ENCODE data around the gene AMBRA1. TPM values are rescaled to one million over a fixed set of nuclear protein-coding genes. Genes with fewer than 3 reads are reported as not detected.
"Not testable (repeated sequence)": the region's sequence is repeated elsewhere in the genome, so short reads cannot be mapped to it uniquely, and the experiment has no call there.

The AMBRA1 gene
- total RNA-seq, 6 donors from 2014 or later, result 22.9 to 55.7 (median 33.2) TPM

- ATAC-seq (ENCODE audit: low FRiP score in 2 of 2) (no peak), DNase-seq (no peak)
- WGBS, 2 donors, result 93% methylated on average over 8 of the region's 8 CpGs
- no peak overlapping the region for H3K27ac ChIP-seq
- H3K9me3 ChIP-seq, result peaks cover 0 to 2% (median 0%) of the 10 kb centered on the region in 4 donors
- H3K27me3 ChIP-seq, result no peaks in the 10 kb centered on the region
- no peaks in the 10 kb centered on the region for H3K36me3 ChIP-seq
- peaks cover 0 to 23% (median 4%) of the 10 kb centered on the region in 4 donors for H3K4me1 ChIP-seq
- TF ChIP-seq, protein P1, sequence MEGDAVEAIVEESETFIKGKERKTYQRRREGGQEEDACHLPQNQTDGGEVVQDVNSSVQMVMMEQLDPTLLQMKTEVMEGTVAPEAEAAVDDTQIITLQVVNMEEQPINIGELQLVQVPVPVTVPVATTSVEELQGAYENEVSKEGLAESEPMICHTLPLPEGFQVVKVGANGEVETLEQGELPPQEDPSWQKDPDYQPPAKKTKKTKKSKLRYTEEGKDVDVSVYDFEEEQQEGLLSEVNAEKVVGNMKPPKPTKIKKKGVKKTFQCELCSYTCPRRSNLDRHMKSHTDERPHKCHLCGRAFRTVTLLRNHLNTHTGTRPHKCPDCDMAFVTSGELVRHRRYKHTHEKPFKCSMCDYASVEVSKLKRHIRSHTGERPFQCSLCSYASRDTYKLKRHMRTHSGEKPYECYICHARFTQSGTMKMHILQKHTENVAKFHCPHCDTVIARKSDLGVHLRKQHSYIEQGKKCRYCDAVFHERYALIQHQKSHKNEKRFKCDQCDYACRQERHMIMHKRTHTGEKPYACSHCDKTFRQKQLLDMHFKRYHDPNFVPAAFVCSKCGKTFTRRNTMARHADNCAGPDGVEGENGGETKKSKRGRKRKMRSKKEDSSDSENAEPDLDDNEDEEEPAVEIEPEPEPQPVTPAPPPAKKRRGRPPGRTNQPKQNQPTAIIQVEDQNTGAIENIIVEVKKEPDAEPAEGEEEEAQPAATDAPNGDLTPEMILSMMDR (IDR thresholded peaks at IDR 0.05), result no peak
- TF ChIP-seq POLR2A (IDR thresholded peaks at IDR 0.05), result no peak
- TF ChIP-seq EP300 (IDR thresholded peaks at IDR 0.05), result no peak
- no peak for TF ChIP-seq POLR2AphosphoS5 (IDR thresholded peaks at IDR 0.05)
- no peak overlapping the region for H3K4me3 ChIP-seq
Observed at GRCh38 chr11:46520971-46521745, 72.7 kb downstream of the AMBRA1 start.

GRCh38 chr11:46519351-46519750, 74.5 kb downstream of the AMBRA1 start:
- H3K4me3 ChIP-seq, result no peak overlapping the region
- H3K36me3 ChIP-seq, result no peaks in the 10 kb centered on the region
- no peaks in the 10 kb centered on the region for H3K9me3 ChIP-seq
- TF ChIP-seq, protein P1 (IDR thresholded peaks at IDR 0.05), result no peak
- TF ChIP-seq POLR2A (IDR thresholded peaks at IDR 0.05), result no peak
- peaks cover 0 to 24% (median 4%) of the 10 kb centered on the region in 4 donors for H3K4me1 ChIP-seq
- no peak overlapping the region for H3K27ac ChIP-seq
- DNase-seq (no peak), ATAC-seq (ENCODE audit: low FRiP score in 2 of 2) (no peak)
- WGBS, 2 donors, result 91 to 94% methylated on average over 3 of the region's 3 CpGs
- no peaks in the 10 kb centered on the region for H3K27me3 ChIP-seq

DNA sequence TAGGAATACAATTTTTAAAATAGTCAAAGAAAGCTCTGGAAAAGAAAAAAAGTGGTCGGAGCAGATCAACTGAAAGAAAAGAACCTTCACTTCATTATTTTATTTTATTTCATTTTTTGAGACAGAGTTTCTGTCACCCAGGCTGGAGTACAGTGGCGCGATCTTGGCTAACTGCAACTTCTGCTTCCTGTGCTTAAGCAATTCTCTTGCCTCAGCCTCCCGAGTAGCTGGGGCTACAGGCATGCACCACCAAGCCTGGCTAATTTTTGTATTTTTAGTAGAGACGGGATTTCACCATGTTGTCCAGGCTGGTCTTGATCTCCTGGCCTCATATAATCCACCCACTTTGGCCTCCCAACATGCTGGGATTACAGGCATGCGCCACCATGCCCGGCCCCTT, 74.9 kb downstream of the AMBRA1 start:
- H3K4me1 ChIP-seq, result peaks cover 0 to 29% (median 5%) of the 10 kb centered on the region in 4 donors
- H3K9me3 ChIP-seq; H3K27ac ChIP-seq; ATAC-seq (ENCODE audit: low FRiP score in 2 of 2); H3K36me3 ChIP-seq; H3K27me3 ChIP-seq; H3K4me3 ChIP-seq: not testable (repeated sequence)
- 79 to 85% methylated on average over 7 of the region's 7 CpGs for WGBS, 2 donors
- DNase-seq, result peak in 1 of 2 donors; percentile 52

DNA sequence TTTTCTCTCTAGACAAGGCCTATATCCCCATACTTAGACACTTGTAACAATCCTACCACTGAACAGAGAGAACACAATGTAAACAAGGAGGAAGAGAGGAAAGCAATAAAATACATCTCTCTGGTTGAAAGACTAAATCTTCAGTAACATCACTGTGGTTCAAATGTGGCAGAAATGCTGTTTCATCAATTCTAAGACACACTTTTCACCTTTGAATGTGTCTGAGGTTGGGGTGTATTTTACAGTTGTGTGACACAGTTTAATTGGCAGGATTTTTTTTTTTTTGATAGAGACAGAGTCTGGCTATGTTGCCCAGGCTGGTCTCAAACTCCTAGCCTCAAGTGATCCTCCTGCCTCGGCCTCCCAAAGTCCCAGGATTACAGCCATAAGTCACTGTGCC, 79.5 kb downstream of the AMBRA1 start:
- no peak for TF ChIP-seq EP300 (IDR thresholded peaks at IDR 0.05)
- TF ChIP-seq POLR2AphosphoS5 (IDR thresholded peaks at IDR 0.05), result no peak
- no peak for TF ChIP-seq POLR2A (IDR thresholded peaks at IDR 0.05)
- TF ChIP-seq, protein P1 (IDR thresholded peaks at IDR 0.05), result no peak
- no peaks in the 10 kb centered on the region for H3K36me3 ChIP-seq
- DNase-seq, result no peak
- WGBS, 2 donors, result 91% methylated on average over 1 of the region's 1 CpG
- no peaks in the 10 kb centered on the region for H3K9me3 ChIP-seq
- no peak for ATAC-seq (ENCODE audit: low FRiP score in 2 of 2)
- H3K4me1 ChIP-seq, result peaks cover 0 to 12% (median 5%) of the 10 kb centered on the region in 4 donors
- peak overlapping the region in 2 of 4 donors; percentile 4 to 25 for H3K27ac ChIP-seq
- no peak overlapping the region for H3K4me3 ChIP-seq
- no peaks in the 10 kb centered on the region for H3K27me3 ChIP-seq

DNA sequence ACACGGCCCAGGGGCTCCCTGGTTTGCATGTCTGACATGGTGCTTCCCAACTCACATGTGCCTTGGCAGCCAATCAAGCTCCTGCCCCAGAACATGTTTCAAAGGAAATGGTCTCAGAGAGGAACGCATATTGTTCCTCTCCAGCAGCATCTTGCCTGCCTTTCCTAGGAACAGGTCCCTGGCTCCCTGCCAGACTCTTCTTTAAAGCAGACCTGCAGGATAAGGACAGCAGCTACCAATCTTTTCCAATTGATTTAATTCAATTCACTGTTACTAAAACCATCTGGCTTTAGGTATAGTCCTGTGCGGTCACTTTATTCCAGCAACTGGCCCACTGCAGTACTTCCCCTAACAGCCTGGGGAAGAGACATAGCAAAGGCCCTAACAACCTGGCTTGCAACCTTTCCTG, 79.9 kb downstream of the AMBRA1 start:
- Histone ChIP-seq H3K9me3 (no peaks in the 10 kb centered on the region), H3K4me3 (no peak overlapping the region), H3K27ac (peak overlapping the region in 2 of 4 donors; percentile 4 to 25), H3K27me3 (no peaks in the 10 kb centered on the region), H3K36me3 (no peaks in the 10 kb centered on the region), H3K4me1 (peaks cover 0 to 12% (median 5%) of the 10 kb centered on the region in 4 donors)
- WGBS, 2 donors, result 39 to 46% methylated on average over 3 of the region's 3 CpGs
- no peak for ATAC-seq (ENCODE audit: low FRiP score in 2 of 2)
- DNase-seq, result peak in 1 of 2 donors; percentile 31
- no peak for TF ChIP-seq EP300 (IDR thresholded peaks at IDR 0.05)
- no peak for TF ChIP-seq POLR2A (IDR thresholded peaks at IDR 0.05)
- no peak for TF ChIP-seq POLR2AphosphoS5 (IDR thresholded peaks at IDR 0.05)
- TF ChIP-seq, protein P1 (IDR thresholded peaks at IDR 0.05), result no peak

Measured in upper lobe of left lung (tissue), 6 donors.